ENCODE measurements around the gene BMPR1A.

GRCh38 chr10:86707505-86707904 is 48.9 kb upstream of the BMPR1A start:
- TF ChIP-seq EZH2phosphoT487 (IDR thresholded peaks at IDR 0.05; ENCODE audit: insufficient read depth, low read depth) (no peak), EZH2 (IDR thresholded peaks at IDR 0.05; ENCODE audit: insufficient read depth, poor library complexity, severe bottlenecking) (no peak)

All from GM23248 (cell line).